Retina (tissue), 1 donor: ENCODE data around the gene PAGR1.
A peak's percentile ranks its signal among the peaks of the same experiment; 100 is the strongest.
"Not testable (repeated sequence)": the region's sequence is repeated elsewhere in the genome, so short reads cannot be mapped to it uniquely, and the experiment has no call there.

Experiments
- DNase-seq: peaks from one replicate; pipeline ENCODE4 v3.0.0-alpha.2; 2016

PAGR1 gene

DNA sequence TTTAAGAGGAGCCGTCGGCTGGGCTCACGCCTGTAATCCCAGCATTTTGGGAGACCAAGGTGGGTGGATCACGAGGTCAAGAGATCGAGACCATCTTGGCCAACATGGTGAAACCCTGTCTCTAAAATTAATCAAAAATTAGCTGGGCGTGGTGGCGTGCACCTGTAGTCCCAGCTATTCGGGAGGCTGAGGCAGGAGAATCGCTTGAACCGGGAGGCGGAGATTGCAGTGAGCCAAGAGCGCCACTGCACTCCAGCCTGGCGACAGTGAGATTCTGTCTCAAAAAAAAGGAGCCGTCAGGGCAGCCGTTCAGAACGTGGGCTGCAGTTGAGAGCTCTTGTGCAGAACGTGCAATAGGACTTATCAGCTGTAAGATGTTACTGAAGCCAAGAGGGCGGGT lies 22.8 kb upstream of the PAGR1 start:
- not testable (repeated sequence) for DNase-seq

DNA sequence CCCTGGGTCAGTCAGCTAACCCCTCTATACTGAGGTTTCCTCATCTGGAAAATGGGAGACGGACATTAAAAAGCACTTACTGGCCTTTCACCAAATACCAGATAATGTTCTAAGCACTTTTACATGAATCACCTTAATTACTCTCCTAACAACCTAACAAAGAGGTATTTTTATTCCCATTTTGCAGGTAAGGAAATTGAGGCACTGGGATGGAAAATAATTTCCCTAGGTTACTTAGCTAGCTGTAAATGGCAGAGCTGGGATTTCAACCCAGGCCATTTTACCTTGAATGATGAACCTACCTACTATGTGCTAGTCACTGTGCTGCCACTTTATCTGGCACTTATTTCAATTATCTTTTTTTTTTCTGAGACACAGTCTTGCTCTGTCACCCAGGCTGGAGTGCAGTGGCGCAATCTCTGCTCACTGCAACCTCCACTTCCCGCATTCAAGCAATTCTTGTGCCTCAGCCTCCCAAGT lies 21.7 kb upstream of the PAGR1 start:
- no peak for DNase-seq

DNA sequence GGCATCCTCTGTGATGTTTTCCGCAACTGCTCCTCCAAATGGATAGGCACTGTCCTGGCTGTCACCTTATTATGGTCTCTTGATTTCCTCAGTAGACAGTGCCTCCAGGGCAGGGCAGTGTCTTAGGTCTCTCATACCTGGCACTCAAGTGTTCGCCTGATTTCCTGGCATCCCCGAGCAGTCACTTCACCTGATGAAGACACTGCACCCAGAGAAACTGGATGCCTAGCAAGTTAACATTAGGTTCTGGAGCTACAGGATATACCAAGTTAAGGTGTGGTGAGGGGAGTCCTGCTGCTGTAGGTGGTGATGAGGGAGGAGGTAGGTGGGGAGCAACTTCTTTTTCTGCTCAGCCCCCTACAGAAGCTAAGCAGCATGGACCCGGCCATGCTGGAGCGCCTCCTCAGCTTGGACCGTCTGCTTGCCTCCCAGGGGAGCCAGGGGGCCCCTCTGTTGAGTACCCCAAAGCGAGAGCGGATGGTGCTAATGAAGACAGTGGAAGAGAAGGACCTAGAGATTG lies 13.5 kb upstream of the PAGR1 start:
- DNase-seq = no peak

DNA sequence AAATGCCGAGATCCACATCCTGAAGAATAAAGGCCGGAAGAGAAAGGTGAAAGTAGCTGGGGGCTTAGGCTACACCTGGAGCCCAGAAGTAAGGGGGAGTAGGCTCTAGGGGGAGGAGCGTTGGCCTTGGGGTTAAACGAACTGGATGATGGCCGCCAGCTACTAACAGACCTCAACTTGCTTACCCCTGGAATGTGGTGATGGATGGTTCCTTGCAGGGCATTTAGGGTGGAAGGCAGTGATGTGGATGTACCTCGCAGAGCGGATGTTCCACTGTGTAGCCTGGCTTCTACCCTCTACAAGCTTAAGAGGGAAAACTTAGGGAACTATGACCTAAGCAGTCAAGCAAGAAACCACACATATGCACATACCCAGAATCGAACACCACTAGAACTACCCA lies 11.9 kb upstream of the PAGR1 start:
- DNase-seq = no peak

DNA sequence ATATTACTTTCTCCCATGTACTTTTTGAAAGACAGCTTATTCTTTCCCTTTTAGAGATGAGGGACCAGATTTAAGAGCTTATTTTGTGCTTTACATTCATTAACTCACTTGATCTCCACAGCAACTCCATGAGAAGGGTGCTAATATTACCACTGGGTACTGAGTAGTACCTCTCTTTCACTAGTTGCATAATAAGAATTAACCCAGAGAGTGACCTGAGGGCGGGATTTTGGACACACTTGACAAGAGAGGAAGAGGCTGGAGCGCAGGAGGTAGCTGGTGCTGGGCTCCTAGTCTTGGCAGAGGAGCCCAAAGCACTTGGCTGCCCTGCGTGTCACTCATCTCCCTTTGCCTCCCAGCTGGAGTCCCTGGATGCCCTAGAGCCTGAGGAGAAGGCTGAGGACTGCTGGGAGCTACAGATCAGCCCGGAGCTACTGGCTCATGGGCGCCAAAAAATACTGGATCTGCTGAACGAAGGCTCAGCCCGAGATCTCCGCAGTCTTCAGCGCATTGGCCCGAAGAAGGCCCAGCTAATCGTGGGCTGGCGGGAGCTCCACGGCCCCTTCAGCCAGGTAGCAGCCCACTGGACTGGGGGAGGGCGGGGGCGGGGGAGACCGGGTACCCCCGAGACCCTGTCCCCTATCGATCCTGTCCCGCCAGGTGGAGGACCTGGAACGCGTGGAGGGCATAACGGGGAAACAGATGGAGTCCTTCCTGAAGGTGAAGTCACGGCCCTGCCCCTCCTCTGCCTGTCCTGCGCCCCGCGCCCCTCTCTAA lies 11.3 kb upstream of the PAGR1 start:
- no peak for DNase-seq

DNA sequence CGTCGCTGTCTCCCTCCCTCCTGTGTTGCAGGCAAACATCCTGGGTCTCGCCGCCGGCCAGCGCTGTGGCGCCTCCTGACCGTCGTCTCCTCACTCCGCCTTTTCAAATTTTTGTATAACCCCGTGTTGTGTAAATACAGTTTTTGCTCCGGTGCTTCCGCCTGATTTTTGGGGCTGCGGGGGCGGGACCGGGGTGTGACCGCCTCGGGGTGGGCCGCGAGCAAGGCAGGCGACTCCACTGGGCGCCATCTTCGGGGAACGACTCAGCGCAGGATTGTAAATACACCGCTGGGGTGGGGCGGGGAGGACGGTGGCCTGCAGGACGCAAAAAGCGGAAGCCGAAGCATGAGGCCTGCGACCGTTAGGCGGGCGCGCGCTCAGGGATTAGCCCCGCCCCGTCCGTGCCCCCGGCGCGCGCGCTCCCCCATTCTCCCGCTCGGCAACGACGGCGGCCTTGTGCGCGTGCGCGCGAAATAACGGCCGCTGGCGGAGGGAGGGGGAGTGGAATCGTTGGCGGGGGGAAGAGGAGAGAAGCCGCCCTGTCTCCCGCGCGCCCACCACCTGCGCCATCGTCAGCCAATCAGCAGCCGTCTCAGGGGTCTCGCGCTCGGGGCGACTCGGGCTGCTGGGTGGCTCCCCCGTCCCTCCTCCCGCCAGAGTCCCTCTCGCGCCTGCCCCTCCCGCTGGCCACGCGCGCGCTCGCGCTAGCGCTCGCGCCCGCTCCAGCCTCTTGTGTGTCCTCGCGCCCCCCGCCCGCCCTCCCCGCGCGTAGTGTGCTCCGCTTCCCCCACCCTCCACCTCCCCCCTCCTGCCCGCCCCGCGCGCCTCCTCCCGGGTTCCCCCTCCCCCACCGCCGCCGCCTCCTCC lies 10.5 kb upstream of the PAGR1 start:
- DNase-seq = peak; percentile 99

DNA sequence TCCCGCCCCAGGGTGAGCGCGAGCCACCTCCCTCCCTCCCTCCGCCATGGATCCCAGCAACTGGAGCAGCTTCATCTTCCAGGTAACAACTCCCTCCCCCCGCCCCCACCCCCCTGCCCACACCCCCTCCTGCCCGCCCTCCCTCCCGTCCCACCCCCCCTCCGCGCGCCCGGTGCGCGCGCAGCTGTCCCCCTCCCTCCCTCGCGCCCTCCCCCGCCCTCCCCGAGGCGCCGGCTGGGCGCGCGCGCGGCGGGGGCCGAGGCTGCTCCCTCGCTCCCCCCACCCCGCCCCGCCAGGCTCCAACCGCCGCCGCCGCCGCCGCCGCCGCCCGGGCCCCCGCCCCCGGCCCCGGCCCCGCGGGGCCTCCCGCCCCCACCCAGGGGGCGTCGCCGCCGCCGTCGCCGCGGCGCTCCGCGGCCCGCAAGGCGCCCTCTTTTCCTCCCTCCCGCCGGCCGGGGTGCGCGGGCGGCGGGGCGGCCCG lies 9.8 kb upstream of the PAGR1 start, which contains the start of gene MAZ:
MAZ (plus strand) TSS at position 431 of the 481 bp plus-strand sequence. CDS start 173 bp downstream, outside the sequence.
- no peak for DNase-seq

DNA sequence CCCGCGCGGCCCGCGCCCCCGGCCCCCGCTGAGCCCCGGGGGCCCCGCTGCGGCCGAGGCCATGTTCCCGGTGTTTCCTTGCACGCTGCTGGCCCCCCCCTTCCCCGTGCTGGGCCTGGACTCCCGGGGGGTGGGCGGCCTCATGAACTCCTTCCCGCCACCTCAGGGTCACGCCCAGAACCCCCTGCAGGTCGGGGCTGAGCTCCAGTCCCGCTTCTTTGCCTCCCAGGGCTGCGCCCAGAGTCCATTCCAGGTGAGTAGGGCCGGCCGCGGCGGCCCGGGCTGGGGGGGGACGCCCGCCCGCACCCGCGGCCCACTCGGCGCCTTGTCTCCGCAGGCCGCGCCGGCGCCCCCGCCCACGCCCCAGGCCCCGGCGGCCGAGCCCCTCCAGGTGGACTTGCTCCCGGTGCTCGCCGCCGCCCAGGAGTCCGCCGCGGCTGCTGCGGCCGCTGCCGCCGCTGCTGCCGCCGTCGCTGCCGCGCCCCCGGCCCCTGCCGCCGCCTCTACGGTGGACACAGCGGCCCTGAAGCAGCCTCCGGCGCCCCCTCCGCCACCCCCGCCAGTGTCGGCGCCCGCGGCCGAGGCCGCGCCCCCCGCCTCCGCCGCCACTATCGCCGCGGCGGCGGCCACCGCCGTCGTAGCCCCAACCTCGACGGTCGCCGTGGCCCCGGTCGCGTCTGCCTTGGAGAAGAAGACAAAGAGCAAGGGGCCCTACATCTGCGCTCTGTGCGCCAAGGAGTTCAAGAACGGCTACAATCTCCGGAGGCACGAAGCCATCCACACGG lies 9.1 kb upstream of the PAGR1 start:
- peak; percentile 65 for DNase-seq

DNA sequence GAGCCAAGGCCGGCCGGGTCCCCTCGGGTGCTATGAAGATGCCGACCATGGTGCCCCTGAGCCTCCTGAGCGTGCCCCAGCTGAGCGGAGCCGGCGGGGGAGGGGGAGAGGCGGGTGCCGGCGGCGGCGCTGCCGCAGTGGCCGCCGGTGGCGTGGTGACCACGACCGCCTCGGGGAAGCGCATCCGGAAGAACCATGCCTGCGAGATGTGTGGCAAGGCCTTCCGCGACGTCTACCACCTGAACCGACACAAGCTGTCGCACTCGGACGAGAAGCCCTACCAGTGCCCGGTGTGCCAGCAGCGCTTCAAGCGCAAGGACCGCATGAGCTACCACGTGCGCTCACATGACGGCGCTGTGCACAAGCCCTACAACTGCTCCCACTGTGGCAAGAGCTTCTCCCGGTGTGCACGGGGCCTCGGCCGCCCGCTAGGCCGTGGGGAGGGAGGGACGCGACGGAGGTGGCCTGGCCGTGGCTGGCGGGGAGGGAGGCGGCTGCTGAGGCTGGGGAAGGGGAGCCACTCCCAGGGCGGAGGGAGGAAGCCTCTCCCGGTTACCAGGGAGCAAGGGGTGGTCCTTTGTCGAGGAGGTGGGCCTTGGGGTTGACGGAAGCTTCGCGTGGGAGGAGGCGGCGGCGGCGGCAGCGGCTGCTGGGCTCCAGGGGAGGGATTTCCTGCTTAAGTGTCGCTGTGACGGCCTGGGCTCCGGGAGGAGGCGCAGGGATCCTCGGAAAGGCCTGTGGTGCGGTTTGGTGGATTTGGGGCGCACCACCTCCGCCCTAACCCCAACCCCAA lies 8.3 kb upstream of the PAGR1 start:
- peak; percentile 90 for DNase-seq

DNA sequence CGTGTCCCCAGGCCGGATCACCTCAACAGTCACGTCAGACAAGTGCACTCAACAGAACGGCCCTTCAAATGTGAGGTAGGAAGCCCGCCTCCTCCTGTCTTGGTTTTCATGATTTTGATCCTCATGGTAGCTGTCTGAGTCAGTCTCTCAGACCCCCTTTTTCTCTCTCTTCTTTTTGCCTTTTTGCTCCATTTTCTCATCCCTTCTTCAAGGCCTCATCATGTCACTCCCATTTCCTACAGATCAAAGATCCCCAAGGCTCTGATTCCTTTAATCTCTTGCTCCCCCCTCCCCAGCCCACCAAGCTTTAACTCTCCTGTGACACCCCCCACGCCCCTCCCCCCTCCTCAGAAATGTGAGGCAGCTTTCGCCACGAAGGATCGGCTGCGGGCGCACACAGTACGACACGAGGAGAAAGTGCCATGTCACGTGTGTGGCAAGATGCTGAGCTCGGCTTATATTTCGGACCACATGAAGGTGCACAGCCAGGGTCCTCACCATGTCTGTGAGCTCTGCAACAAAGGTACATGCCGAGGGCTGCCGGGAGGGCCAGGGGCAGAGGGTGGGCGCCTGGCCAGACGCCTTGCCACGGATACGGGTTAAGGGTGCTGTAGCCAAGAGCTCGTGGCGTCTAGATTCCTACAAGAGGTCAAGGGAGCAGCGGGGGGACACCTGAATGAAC lies 7.6 kb upstream of the PAGR1 start:
- DNase-seq = no peak

DNA sequence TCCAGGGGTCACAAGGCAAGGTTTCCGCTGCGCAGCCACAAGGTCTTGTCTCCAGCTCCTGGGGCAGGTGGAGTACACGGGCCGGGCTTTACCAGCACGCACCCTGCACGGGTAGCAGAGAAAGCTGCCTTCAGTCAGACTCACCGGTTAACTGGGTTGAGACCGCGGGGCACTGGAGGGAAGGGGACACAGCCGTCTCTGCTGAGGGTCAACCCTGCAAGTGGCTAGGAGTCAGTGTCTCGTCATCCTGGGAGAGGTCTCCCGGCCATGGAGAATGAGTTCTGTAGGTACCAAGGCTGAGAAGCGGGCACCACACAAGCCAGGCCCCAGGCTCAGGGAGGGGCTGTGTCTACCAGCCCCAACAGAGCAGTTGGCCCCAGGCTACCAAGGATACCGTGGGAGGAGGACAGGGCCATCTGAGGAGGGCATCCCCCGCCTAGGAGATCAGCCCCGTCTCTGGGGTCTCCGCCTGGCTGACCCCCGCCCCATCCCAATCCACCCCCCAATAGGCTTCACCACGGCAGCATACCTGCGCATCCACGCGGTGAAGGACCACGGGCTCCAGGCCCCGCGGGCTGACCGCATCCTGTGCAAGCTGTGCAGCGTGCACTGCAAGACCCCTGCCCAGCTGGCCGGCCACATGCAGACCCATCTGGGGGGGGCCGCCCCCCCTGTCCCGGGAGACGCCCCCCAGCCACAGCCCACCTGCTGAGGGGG lies 6.8 kb upstream of the PAGR1 start:
- DNase-seq = no peak

DNA sequence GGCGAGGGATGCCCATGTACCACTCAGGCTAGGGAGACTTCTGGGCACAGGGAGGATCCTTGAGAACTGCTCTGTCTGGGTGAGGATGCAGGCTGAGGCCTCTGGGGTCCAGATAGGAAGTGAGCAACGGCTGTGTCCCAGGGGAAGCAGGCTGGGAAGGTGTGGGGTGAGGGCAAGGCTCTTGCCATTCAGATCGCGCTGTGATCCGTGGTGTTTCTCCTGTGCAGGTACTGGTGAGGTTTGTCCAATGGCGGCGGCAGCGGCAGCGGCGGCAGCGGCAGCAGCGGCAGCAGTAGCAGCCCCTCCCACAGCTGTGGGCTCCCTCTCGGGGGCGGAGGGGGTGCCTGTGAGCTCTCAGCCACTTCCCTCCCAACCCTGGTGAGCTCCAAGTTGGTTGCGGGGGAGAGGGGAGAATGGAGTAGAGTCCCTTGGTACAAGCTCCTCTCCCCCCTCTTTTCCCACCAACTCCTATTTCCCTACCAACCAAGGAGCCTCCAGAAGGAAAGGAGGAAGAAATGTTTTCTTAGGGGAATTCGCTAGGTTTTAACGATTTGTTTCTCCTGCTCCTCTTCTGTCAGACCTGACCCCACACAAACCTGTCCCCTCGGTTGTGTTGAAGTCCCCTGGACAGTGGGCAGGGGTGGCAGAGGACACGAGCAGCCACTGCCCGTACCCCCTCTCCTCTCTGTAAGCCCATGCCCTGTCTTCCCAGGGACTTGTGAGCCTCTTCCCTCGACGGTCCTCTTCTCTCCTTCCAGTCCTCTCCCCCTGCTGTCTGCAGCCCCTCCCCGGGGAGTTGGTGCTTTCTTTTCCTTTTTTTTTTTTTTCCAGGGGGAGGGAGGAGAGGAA lies 5.9 kb upstream of the PAGR1 start:
- DNase-seq = peak; percentile 58

DNA sequence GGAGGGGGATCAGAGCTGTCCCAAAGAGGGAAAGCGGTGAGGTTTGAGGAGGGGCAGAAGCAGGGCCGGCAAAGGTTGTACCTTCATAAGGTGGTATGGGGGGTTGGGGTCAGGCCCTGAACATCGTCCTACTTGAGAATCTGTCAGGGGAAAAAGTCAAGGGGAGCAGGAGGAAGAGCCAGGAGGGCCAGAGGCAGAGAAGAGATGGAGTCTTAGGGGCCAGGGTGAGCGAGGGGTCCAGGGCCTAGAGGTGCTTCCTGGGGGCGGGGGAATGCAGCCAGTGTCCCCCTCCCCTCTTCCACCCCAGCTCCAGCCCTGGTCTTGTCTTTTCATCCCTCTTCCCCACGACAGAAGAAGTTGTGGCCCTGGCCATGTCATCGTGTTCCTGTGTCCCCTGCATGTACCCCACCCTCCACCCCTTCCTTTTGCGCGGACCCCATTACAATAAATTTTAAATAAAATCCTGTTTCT lies 5.2 kb upstream of the PAGR1 start:
- DNase-seq = no peak

DNA sequence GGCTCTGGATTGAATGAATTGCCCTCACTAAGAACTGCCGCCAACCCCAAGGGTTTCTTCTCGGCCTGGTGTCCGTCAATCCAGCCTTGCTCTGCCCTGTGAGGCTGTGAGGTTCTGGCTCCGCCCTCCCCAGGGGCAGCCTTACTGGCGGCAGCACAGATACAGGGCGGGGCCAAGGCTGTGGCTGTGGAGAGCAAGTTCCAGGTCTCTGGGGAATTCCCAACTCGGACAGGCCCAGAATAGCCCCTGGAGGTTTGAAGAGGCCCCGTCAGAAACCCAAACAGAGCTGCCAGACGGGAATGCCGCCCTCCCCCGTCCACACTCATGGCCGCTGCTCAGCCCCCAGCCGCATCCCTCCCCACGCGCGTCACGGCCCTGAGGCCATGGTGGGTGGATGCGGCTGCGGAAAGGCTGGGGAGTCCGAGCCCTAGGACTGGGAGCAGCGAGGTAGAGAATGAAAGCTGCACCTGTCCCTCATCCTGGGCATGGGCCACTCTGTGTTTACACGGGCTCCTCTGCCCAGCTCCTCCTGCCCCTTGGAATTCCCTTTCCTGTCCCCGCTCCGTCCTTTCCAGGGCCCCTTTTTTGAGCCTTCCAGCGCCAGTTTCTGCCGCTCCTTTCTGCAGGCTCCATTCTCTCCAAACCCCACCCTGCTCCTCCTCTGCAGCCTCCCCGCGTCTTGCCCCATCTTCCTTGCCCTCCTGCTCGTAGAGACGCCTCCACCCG lies 4.6 kb upstream of the PAGR1 start:
- DNase-seq = peak; percentile 91

DNA sequence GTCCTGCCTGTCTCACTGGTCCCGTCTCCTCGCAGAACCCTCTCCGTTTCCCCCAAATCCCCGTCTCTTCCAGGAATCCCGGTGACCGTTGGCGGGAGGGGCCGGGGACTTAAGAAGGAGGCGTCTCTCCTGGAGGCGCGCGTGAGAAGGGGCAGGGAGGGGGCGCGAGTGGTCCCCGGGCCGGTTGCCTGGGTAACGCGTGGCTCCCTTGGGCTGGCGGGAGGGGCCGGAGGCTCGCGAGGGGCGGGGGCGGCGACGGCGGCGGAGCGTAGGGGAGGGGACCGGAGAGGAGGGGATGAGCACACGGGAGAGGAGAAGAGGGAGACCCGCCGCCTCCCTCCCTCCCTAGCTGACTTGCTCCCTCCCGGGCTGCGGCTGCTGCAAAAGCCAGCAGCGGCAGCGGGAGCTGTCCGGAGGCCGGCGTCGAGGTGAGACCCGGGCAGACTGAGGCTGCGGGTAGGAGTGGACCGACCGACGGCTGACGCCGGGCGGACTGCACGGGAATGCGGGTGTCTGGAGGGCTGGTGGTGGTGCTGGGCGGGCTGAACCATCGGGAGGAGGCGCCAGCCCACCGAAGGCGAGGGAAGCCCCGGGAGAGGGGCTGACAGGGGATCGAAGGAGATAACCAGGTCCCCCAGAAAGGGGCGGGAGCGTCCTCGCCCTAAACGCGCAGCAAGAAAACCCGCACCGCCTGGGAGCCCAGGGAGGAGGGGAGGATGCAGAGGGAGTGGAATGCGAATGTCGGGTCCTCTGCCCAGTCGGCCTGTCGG lies 3.9 kb upstream of the PAGR1 start, which contains the start of gene PRRT2:
PRRT2 (plus strand) TSS at position 298 of the 770 bp plus-strand sequence. CDS start 862 bp downstream, outside the sequence.
- DNase-seq = peak; percentile 92

DNA sequence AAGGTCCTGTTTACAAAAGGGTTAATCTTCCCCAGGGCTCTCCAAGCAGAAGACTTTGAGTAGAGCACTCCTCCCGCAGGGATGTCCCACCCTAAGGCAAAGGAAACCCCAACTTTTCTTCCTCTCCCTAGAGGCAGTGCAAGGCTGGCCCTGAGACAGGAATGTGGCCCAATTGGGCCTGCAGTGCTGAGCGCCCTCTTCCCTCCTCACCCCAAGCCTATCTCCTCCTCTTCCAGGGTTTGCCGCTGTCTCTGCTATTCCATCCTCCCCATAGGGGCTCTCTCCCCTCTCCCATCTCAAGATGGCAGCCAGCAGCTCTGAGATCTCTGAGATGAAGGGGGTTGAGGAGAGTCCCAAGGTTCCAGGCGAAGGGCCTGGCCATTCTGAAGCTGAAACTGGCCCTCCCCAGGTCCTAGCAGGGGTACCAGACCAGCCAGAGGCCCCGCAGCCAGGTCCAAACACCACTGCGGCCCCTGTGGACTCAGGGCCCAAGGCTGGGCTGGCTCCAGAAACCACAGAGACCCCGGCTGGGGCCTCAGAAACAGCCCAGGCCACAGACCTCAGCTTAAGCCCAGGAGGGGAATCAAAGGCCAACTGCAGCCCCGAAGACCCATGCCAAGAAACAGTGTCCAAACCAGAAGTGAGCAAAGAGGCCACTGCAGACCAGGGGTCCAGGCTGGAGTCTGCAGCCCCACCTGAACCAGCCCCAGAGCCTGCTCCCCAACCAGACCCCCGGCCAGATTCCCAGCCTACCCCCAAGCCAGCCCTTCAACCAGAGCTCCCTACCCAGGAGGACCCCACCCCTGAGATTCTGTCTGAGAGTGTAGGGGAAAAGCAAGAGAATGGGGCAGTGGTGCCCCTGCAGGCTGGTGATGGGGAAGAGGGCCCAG lies 3.0 kb upstream of the PAGR1 start:
- DNase-seq = peak; percentile 65
